Central memory CD8-positive, alpha-beta T cell (primary cell): ENCODE data around the gene PDGFD.
"Not testable (repeated sequence)": the region's sequence is repeated elsewhere in the genome, so short reads cannot be mapped to it uniquely, and the experiment has no call there.

Experiments used
- ATAC-seq: fragments of 150-1000 bp; cut with Tn5 transposase; replicated peaks from 2 replicates; pipeline ENCODE4 v1.10.0; 2022; ENCODE audit warnings: mild to moderate bottlenecking, moderate FRiP score, moderate number of reproducible peaks; ENCODE audit not compliant: poor library complexity, severe bottlenecking; ENCODE audit errors: extremely low read depth
- DNase-seq, 2 donors: peaks; one replicate each; pipeline ENCODE4 v3.0.0; 2021; ENCODE audit warnings: low spot score in 2 of 2
- H3K27ac Mint-ChIP-seq: one replicate; pipeline ENCODE4 v1.8.0; 2022; ENCODE audit warnings: low read depth, mild to moderate bottlenecking, moderate library complexity, mixed read lengths
- H3K27me3 Mint-ChIP-seq: one replicate; pipeline ENCODE4 v1.8.0; 2022; ENCODE audit warnings: mixed read lengths
- H3K36me3 Mint-ChIP-seq: one replicate; pipeline ENCODE4 v1.8.0; 2022; ENCODE audit warnings: mild to moderate bottlenecking, moderate library complexity, mixed read lengths; ENCODE audit not compliant: insufficient read depth
- H3K4me1 Mint-ChIP-seq: one replicate; pipeline ENCODE4 v1.8.0; 2022; ENCODE audit warnings: mixed read lengths
- H3K4me3 Mint-ChIP-seq: one replicate; pipeline ENCODE4 v1.8.0; 2022; ENCODE audit warnings: mild to moderate bottlenecking, moderate library complexity, mixed read lengths
- H3K9me3 Mint-ChIP-seq: one replicate; pipeline ENCODE4 v1.8.0; 2022; ENCODE audit warnings: mixed read lengths

PDGFD gene

GRCh38 chr11:104055596-104055995 lies 108.4 kb downstream of the PDGFD start:
- peaks cover under 1% of the 10 kb centered on the region for H3K4me1 Mint-ChIP-seq
- no peak for ATAC-seq
- no peaks in the 10 kb centered on the region for H3K36me3 Mint-ChIP-seq
- H3K4me3 Mint-ChIP-seq, result no peak overlapping the region
- no peaks in the 10 kb centered on the region for H3K27me3 Mint-ChIP-seq
- peaks cover 5% of the 10 kb centered on the region for H3K9me3 Mint-ChIP-seq
- H3K27ac Mint-ChIP-seq, result no peak overlapping the region
- DNase-seq, result no peak

- H3K27ac Mint-ChIP-seq, result no peak overlapping the region
- H3K4me3 Mint-ChIP-seq, result no peak overlapping the region
- DNase-seq (no peak), ATAC-seq (no peak)
- H3K27me3 Mint-ChIP-seq, result no peaks in the 10 kb centered on the region
- peaks cover 5% of the 10 kb centered on the region for H3K9me3 Mint-ChIP-seq
- no peaks in the 10 kb centered on the region for H3K4me1 Mint-ChIP-seq
- no peaks in the 10 kb centered on the region for H3K36me3 Mint-ChIP-seq
Measured at GRCh38 chr11:104054911-104055529, 108.9 kb downstream of the PDGFD start.

- H3K4me3 Mint-ChIP-seq, result no peak overlapping the region
- H3K9me3 Mint-ChIP-seq, result peaks cover 5% of the 10 kb centered on the region
- no peak for ATAC-seq
- no peak overlapping the region for H3K27ac Mint-ChIP-seq
- DNase-seq, result no peak
- no peaks in the 10 kb centered on the region for H3K4me1 Mint-ChIP-seq
- H3K27me3 Mint-ChIP-seq, result no peaks in the 10 kb centered on the region
- H3K36me3 Mint-ChIP-seq, result no peaks in the 10 kb centered on the region
Measured at GRCh38 chr11:104053743-104054478, 110.0 kb downstream of the PDGFD start.

- ATAC-seq (no peak), DNase-seq (no peak)
- Mint-ChIP-seq H3K4me1 (no peaks in the 10 kb centered on the region), H3K27me3 (no peaks in the 10 kb centered on the region), H3K4me3 (no peak overlapping the region), H3K36me3 (no peaks in the 10 kb centered on the region), H3K27ac (no peak overlapping the region), H3K9me3 (peaks cover 5% of the 10 kb centered on the region)
Measured at GRCh38 chr11:104051778-104052177, 112.2 kb downstream of the PDGFD start.

- Mint-ChIP-seq H3K27ac (no peak overlapping the region), H3K27me3 (no peaks in the 10 kb centered on the region), H3K36me3 (no peaks in the 10 kb centered on the region), H3K9me3 (peaks cover under 1% of the 10 kb centered on the region), H3K4me3 (no peak overlapping the region), H3K4me1 (no peaks in the 10 kb centered on the region)
- DNase-seq (no peak), ATAC-seq (no peak)
Measured at GRCh38 chr11:104049116-104049515, 114.8 kb downstream of the PDGFD start.

GRCh38 chr11:104046858-104047257 lies 117.1 kb downstream of the PDGFD start:
- not testable (repeated sequence) for H3K27ac Mint-ChIP-seq, H3K4me1 Mint-ChIP-seq, H3K4me3 Mint-ChIP-seq, H3K36me3 Mint-ChIP-seq, DNase-seq, H3K9me3 Mint-ChIP-seq, H3K27me3 Mint-ChIP-seq, ATAC-seq

GRCh38 chr11:104046331-104046730 lies 117.6 kb downstream of the PDGFD start:
- no peaks in the 10 kb centered on the region for H3K4me1 Mint-ChIP-seq
- no peaks in the 10 kb centered on the region for H3K27me3 Mint-ChIP-seq
- DNase-seq (no peak), ATAC-seq (no peak)
- H3K27ac Mint-ChIP-seq, result no peak overlapping the region
- no peaks in the 10 kb centered on the region for H3K9me3 Mint-ChIP-seq
- no peaks in the 10 kb centered on the region for H3K36me3 Mint-ChIP-seq
- no peak overlapping the region for H3K4me3 Mint-ChIP-seq

GRCh38 chr11:104043678-104044239 lies 120.2 kb downstream of the PDGFD start:
- Mint-ChIP-seq H3K27me3 (no peaks in the 10 kb centered on the region), H3K36me3 (no peaks in the 10 kb centered on the region), H3K9me3 (no peaks in the 10 kb centered on the region), H3K27ac (no peak overlapping the region), H3K4me3 (no peak overlapping the region), H3K4me1 (no peaks in the 10 kb centered on the region)
- DNase-seq (no peak), ATAC-seq (no peak)

- H3K27ac Mint-ChIP-seq, result no peak overlapping the region
- no peak for DNase-seq
- ATAC-seq, result no peak
- H3K27me3 Mint-ChIP-seq, result no peaks in the 10 kb centered on the region
- H3K4me3 Mint-ChIP-seq, result no peak overlapping the region
- H3K9me3 Mint-ChIP-seq, result no peaks in the 10 kb centered on the region
- no peaks in the 10 kb centered on the region for H3K36me3 Mint-ChIP-seq
- H3K4me1 Mint-ChIP-seq, result no peaks in the 10 kb centered on the region
Measured at GRCh38 chr11:104043142-104043541, 120.8 kb downstream of the PDGFD start.

- Mint-ChIP-seq H3K4me1 (no peaks in the 10 kb centered on the region), H3K27me3 (no peaks in the 10 kb centered on the region), H3K36me3 (no peaks in the 10 kb centered on the region), H3K4me3 (no peak overlapping the region), H3K9me3 (no peaks in the 10 kb centered on the region), H3K27ac (no peak overlapping the region)
- no peak for ATAC-seq
- DNase-seq, result no peak
Measured at GRCh38 chr11:104041792-104042191, 122.2 kb downstream of the PDGFD start.

- DNase-seq (no peak), ATAC-seq (no peak)
- H3K27me3 Mint-ChIP-seq, result no peaks in the 10 kb centered on the region
Measured at GRCh38 chr11:104036995-104037394, 127.0 kb downstream of the PDGFD start.

GRCh38 chr11:104036588-104036987 lies 127.4 kb downstream of the PDGFD start, which contains the start of gene DDI1:
DDI1 (plus strand) TSS chr11:104036640; CDS start chr11:104036823, 183 bp downstream.
- Mint-ChIP-seq H3K4me1 (no peaks in the 10 kb centered on the region), H3K36me3 (no peaks in the 10 kb centered on the region), H3K4me3 (no peak within 1 kb of the TSS), H3K27ac (no peak within 1 kb of the TSS), H3K27me3 (no peaks in the 10 kb centered on the region), H3K9me3 (no peaks in the 10 kb centered on the region)
- DNase-seq, result no peak
- no peak for ATAC-seq

More at GRCh38 chr11:104036995-104037394, 127.0 kb downstream of the PDGFD start:
- no peaks in the 10 kb centered on the region for H3K9me3 Mint-ChIP-seq
- H3K4me3 Mint-ChIP-seq, result no peak overlapping the region
- no peak overlapping the region for H3K27ac Mint-ChIP-seq
- no peaks in the 10 kb centered on the region for H3K36me3 Mint-ChIP-seq
- H3K4me1 Mint-ChIP-seq, result no peaks in the 10 kb centered on the region

GRCh38 chr11:104033561-104033960 lies 130.4 kb downstream of the PDGFD start:
- no peak for ATAC-seq
- no peak overlapping the region for H3K4me3 Mint-ChIP-seq
- no peaks in the 10 kb centered on the region for H3K9me3 Mint-ChIP-seq
- no peaks in the 10 kb centered on the region for H3K27me3 Mint-ChIP-seq
- DNase-seq, result no peak
- H3K27ac Mint-ChIP-seq, result no peak overlapping the region
- H3K36me3 Mint-ChIP-seq, result no peaks in the 10 kb centered on the region
- H3K4me1 Mint-ChIP-seq, result no peaks in the 10 kb centered on the region
